PC-3 (cell line): ENCODE data around the gene KCNT1. TPM values are rescaled to one million over a fixed set of nuclear protein-coding genes. Genes with fewer than 3 reads are reported as not detected.

Experiments
- ATAC-seq: fragments of 200-7000 bp; cut with Tn5 transposase; 2 replicates; pipeline ENCODE4 v1.9.1; 2020; ENCODE audit warnings: mild to moderate bottlenecking, moderate library complexity
- BruUV-seq: library from RNA; stranded (reverse); fragments of 400-500 nt; replicated peaks from 2 replicates; lab custom pipeline; 2021; lab: Mats Ljungman, UMichigan
- CTCF ChIA-PET: fragments of 300-600 bp; sonication (Branson Sonifier 250); formaldehyde crosslinking; loops from one replicate; lab custom pipeline; 2022; ENCODE audit warnings: antibody characterized with exemption; lab: Charles Lee
- POLR2A ChIA-PET: fragments of 300-600 bp; sonication (Branson Sonifier 250); formaldehyde crosslinking; loops from one replicate; lab custom pipeline; 2022; ENCODE audit warnings: antibody characterized with exemption; ENCODE audit not compliant: unreplicated experiment; lab: Charles Lee
- DNase-seq: peaks from one replicate; pipeline ENCODE4 v3.0.0-alpha.2; 2015
- H2AFZ ChIP-seq: fragments of 300-600 bp; sonication (generic); 2 replicates; pipeline ENCODE4 v1.6.0; 2016; ENCODE audit warnings: antibody characterized with exemption, low read length
- H3F3A ChIP-seq: fragments of 300-600 bp; sonication (generic); one replicate; pipeline ENCODE4 v1.6.0; 2017; ENCODE audit warnings: antibody characterized with exemption, low read length, control low read depth, mild to moderate bottlenecking; ENCODE audit not compliant: unreplicated experiment
- H3K27ac ChIP-seq: fragments of 300-600 bp; sonication (generic); 2 replicates; pipeline ENCODE4 v1.5.1; 2016; ENCODE audit warnings: mild to moderate bottlenecking, low read length
- H3K27me3 ChIP-seq: fragments of 300-600 bp; sonication (generic); 2 replicates; pipeline ENCODE4 v1.6.1; 2016; ENCODE audit warnings: low read length, mixed read lengths
- H3K36me3 ChIP-seq: fragments of 300-600 bp; sonication (generic); 2 replicates; pipeline ENCODE4 v1.6.1; 2016; ENCODE audit warnings: low read depth, mixed run types, low read length, mixed read lengths
- H3K4me1 ChIP-seq: fragments of 300-600 bp; sonication (generic); 2 replicates; pipeline ENCODE4 v1.5.1; 2016; ENCODE audit warnings: low read length; ENCODE audit not compliant: insufficient read depth
- H3K4me2 ChIP-seq: fragments of 300-600 bp; sonication (generic); 2 replicates; pipeline ENCODE4 v1.6.0; 2016; ENCODE audit warnings: low read length
- H3K4me3 ChIP-seq: fragments of 300-600 bp; sonication (generic); 2 replicates; pipeline ENCODE4 v1.5.1; 2016; ENCODE audit warnings: mild to moderate bottlenecking, low read length, mixed read lengths
- H3K79me2 ChIP-seq: fragments of 300-600 bp; sonication (generic); 2 replicates; pipeline ENCODE4 v1.6.1; 2017; ENCODE audit warnings: low read length, mixed read lengths
- H3K9ac ChIP-seq: fragments of 300-600 bp; sonication (generic); 2 replicates; pipeline ENCODE4 v1.6.0; 2016; ENCODE audit warnings: mild to moderate bottlenecking, low read length
- H3K9me2 ChIP-seq: fragments of 300-600 bp; sonication (generic); replicated peaks from 2 replicates; pipeline ENCODE4 v1.6.1; 2016; ENCODE audit warnings: mixed run types, low read length, mixed read lengths
- H3K9me3 ChIP-seq: fragments of 300-600 bp; sonication (generic); 2 replicates; pipeline ENCODE4 v1.6.1; 2016; ENCODE audit warnings: low read length, mixed read lengths
- H4K20me1 ChIP-seq: fragments of 300-600 bp; sonication (generic); 2 replicates; pipeline ENCODE4 v1.6.1; 2016; ENCODE audit warnings: low read length, mixed read lengths
- EZH2 ChIP-seq: fragments of 300-600 bp; sonication (generic); IDR thresholded peaks from one replicate; pipeline ENCODE4 v1.6.1; 2017; ENCODE audit warnings: antibody characterized with exemption, mild to moderate bottlenecking, low read length; ENCODE audit not compliant: unreplicated experiment
- EZH2phosphoT487 ChIP-seq: fragments of 300-600 bp; sonication (generic); IDR thresholded peaks from 2 replicates; pipeline ENCODE4 v1.6.1; 2018; ENCODE audit warnings: mild to moderate bottlenecking, antibody characterized with exemption, low read length, borderline replicate concordance
- intact Hi-C: fragments of 100-400 bp; cut with micrococcal nuclease; formaldehyde crosslinking; loops from 2 replicates; pipeline ENCODE4 v1.9.0; 2023
- total RNA-seq: library from RNA; depleted of rRNA; stranded (reverse); fragments of >200 nt; gene quantifications from 2 replicates; pipeline ENCODE4 v1.2.3, GENCODE V29; 2014
- TF ChIP-seq, protein P1 (sequence below): fragments of 300-600 bp; sonication (generic); conservative IDR thresholded peaks from 2 replicates; pipeline ENCODE4 v1.5.1; 2017; ENCODE audit warnings: antibody characterized with exemption, low read depth, mild to moderate bottlenecking, low read length

The KCNT1 gene
- total RNA-seq, 1 experiment from 2014 or later = not detected

DNA sequence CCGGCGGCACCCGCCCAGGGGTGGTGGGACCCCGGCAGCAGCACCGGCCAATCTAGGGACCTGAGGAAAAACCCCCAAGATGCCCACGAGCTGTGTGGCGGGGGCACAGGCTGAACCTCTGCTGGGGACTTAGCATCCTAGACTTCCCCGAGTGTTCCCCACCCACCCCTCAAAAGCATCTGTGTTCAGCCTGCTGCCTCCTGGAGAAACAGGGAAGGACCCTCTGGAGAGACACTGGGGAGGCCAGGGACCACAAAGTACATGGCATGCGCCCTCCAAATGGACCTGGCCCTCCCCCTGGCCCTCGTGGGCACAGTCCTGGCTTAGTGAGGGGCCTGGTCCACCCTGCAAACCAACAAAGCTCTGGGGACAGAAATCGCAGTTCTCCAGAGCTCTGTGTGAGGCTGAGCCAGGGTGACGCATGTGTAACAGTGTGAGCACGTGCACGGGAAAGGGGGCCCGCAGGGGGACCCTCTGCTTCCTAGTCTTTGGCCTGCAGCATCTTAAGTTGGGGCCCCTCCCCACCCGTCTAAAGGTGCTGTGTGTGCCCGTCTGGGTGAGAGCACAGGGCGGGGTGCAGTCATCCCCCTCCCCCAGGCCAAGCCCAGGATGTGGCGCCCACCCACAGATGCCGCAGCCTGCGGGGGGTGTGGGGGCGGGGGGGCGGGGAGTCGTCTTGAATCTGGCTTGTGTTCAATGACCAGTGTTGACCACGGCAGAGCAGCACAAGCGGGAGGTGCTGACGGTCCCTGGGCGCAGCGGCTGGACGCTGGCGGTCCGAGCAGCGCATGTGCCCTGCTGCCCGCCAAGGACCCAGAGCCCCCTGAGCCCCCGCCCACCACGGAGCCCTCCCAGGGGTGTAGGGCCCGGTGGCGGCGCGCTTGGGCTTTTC, 672 bp upstream of the KCNT1 start:
- Histone ChIP-seq H3K79me2 (no peaks in the 10 kb centered on the region), H3F3A (no peaks in the 10 kb centered on the region), H3K27ac (no peak overlapping the region), H3K27me3 (peaks cover 3% of the 10 kb centered on the region; the same call in 1 of the 2 replicates), H3K4me2 (no peak overlapping the region), H3K9ac (no peak overlapping the region), H4K20me1 (no peaks in the 10 kb centered on the region), H3K4me3 (no peak overlapping the region), H3K9me3 (no peaks in the 10 kb centered on the region), H2AFZ (no peak overlapping the region), H3K4me1 (no peaks in the 10 kb centered on the region), H3K36me3 (no peaks in the 10 kb centered on the region), H3K9me2 (no peaks in the 10 kb centered on the region)
- no peak for TF ChIP-seq EZH2phosphoT487
- no peak for TF ChIP-seq EZH2
- TF ChIP-seq, protein P1, sequence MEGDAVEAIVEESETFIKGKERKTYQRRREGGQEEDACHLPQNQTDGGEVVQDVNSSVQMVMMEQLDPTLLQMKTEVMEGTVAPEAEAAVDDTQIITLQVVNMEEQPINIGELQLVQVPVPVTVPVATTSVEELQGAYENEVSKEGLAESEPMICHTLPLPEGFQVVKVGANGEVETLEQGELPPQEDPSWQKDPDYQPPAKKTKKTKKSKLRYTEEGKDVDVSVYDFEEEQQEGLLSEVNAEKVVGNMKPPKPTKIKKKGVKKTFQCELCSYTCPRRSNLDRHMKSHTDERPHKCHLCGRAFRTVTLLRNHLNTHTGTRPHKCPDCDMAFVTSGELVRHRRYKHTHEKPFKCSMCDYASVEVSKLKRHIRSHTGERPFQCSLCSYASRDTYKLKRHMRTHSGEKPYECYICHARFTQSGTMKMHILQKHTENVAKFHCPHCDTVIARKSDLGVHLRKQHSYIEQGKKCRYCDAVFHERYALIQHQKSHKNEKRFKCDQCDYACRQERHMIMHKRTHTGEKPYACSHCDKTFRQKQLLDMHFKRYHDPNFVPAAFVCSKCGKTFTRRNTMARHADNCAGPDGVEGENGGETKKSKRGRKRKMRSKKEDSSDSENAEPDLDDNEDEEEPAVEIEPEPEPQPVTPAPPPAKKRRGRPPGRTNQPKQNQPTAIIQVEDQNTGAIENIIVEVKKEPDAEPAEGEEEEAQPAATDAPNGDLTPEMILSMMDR = no peak
- ChIA-PET POLR2A (no interaction called here), CTCF (no interaction called here)
- no peak for DNase-seq
- no TSS peak for BruUV-seq
- ATAC-seq = no peak
- intact Hi-C loops = no loop called here

DNA sequence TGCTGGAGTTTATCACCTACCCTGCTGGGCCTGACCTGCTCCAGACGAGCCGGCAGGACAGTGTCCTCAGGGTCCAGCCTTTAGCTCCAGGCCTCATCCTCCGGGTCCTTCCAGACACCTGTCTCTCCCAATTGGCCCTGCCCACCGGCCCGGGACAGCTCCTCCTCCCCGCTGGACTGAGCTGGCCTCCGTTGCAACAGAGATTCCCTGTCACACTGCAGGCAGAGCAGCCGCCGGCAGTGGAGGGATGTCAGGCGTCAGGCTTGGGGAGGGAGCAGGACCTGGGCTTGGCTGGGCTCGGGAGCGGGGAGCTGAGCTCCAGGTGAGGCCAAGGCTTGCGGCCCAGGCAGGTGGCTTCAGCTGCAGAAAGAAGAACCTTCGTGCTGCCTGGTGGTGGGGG, 1.7 kb downstream of the KCNT1 start:
- POLR2A ChIA-PET = no interaction called here
- no peak for ATAC-seq
- TF ChIP-seq EZH2phosphoT487 (no peak), EZH2 (no peak)
- TF ChIP-seq, protein P1 = no peak
- Histone ChIP-seq H3K27me3 (peaks cover 3% of the 10 kb centered on the region; the same call in 1 of the 2 replicates), H4K20me1 (no peaks in the 10 kb centered on the region), H3K79me2 (no peaks in the 10 kb centered on the region), H2AFZ (no peak overlapping the region), H3K9me3 (no peaks in the 10 kb centered on the region), H3K4me2 (no peak overlapping the region), H3K4me3 (no peak overlapping the region), H3K27ac (no peak overlapping the region), H3K4me1 (no peaks in the 10 kb centered on the region), H3K36me3 (no peaks in the 10 kb centered on the region), H3K9me2 (no peaks in the 10 kb centered on the region), H3K9ac (no peak overlapping the region), H3F3A (no peaks in the 10 kb centered on the region)
- BruUV-seq = no TSS peak
- intact Hi-C loops = no loop called here
- CTCF ChIA-PET = no interaction called here
- DNase-seq = no peak

DNA sequence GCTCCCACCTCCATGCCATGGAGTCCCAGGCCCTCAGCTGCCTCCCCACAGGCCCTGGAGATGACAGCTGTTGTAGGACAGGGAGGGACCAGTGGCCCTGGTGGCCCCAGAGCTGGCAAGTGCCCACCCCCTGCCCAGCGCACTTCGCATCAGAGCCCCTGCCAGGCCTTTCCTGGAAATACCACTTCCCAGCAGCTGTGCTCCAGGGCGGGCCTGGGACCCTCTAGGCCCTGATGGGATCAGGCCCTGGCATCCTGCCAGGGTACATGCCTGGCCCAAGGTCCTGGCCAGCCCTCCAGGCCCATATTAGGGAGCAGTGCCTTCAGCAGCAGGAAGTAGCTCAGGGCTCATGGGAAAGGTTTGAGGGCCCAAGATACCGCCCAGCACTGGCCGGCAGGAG, 2.5 kb downstream of the KCNT1 start:
- H3K9me3 ChIP-seq = no peaks in the 10 kb centered on the region
- DNase-seq (no peak), ATAC-seq (no peak)
- ChIA-PET CTCF (no interaction called here), POLR2A (no interaction called here)
- no peaks in the 10 kb centered on the region for H3F3A ChIP-seq
- H3K4me1 ChIP-seq = no peaks in the 10 kb centered on the region
- H3K27ac ChIP-seq = no peak overlapping the region
- no peak overlapping the region for H2AFZ ChIP-seq
- H3K79me2 ChIP-seq = no peaks in the 10 kb centered on the region
- no peaks in the 10 kb centered on the region for H4K20me1 ChIP-seq
- H3K4me3 ChIP-seq = no peak overlapping the region
- no peaks in the 10 kb centered on the region for H3K36me3 ChIP-seq
- intact Hi-C loops = no loop called here
- no peak overlapping the region for H3K4me2 ChIP-seq
- BruUV-seq = no TSS peak
- peaks cover 8% of the 10 kb centered on the region for H3K27me3 ChIP-seq
- TF ChIP-seq EZH2 (no peak), EZH2phosphoT487 (no peak)
- TF ChIP-seq, protein P1 = no peak
- H3K9ac ChIP-seq = no peak overlapping the region
- no peaks in the 10 kb centered on the region for H3K9me2 ChIP-seq
